HEK293 (cell line): ENCODE results near the gene AMD1.

ENCODE experiments used
- CTCF ChIA-PET: fragments of 350-600 bp; formaldehyde crosslinking; extraction: SDS; loops from one replicate; lab custom pipeline; 2021; ENCODE audit warnings: antibody characterized with exemption; lab: Yijun Ruan, JAX
- POLR2A ChIA-PET: fragments of 300-600 bp; formaldehyde crosslinking; extraction: SDS; loops from one replicate; lab custom pipeline; 2020; ENCODE audit warnings: antibody characterized with exemption, inconsistent platforms; lab: Yijun Ruan, JAX
- H3K27ac ChIP-seq: fragments of 200-500 bp; sonication (Bioruptor generic); 2 replicates; pipeline ENCODE4 v1.5.1; 2014; ENCODE audit warnings: low read depth, low read length, control low read depth, inconsistent platforms; ENCODE audit errors: extremely low read depth
- H3K36me3 ChIP-seq, 2 experiments: fragments of 200-500 bp in 1 of 2; sonication (Bioruptor generic) in 1 of 2; 1 replicate in 1 of 2; 2 replicates in 1 of 2; pipeline ENCODE4 v1.5.1; 2014 to 2017; ENCODE audit warnings: inconsistent platforms in 2 of 2, low read length in 2 of 2; ENCODE audit not compliant: control insufficient read depth in 2 of 2, insufficient read depth in 1 of 2
- H3K4me1 ChIP-seq: fragments of 200-500 bp; sonication (Bioruptor generic); 2 replicates; pipeline ENCODE4 v1.5.1; 2014; ENCODE audit warnings: mild to moderate bottlenecking, low read length, inconsistent platforms; ENCODE audit not compliant: control insufficient read depth, insufficient read depth
- H3K4me3 ChIP-seq: 2 replicates; pipeline ENCODE4 v1.5.1; 2011; ENCODE audit warnings: low read depth, mild to moderate bottlenecking, control low read depth, low read length, moderate library complexity
- H3K9me3 ChIP-seq: fragments of 200-500 bp; sonication (Bioruptor generic); 2 replicates; pipeline ENCODE4 v1.5.1; 2014; ENCODE audit warnings: low read depth, low read length, inconsistent platforms; ENCODE audit not compliant: control insufficient read depth, insufficient read depth
- GLIS1 ChIP-seq: fragments of 450-650 bp; formaldehyde crosslinking; IDR thresholded peaks from 2 replicates; pipeline ENCODE4 v1.5.1; 2016; ENCODE audit warnings: missing biosample characterization, missing genetic modification characterization
- HOXA7 ChIP-seq: sonication (generic); formaldehyde crosslinking; IDR thresholded peaks from 2 replicates; pipeline ENCODE4 v1.8.1; 2022; ENCODE audit warnings: missing genetic modification reagents, borderline replicate concordance
- KLF8 ChIP-seq: fragments of 450-650 bp; formaldehyde crosslinking; IDR thresholded peaks from 2 replicates; pipeline ENCODE4 v1.5.1; 2016; ENCODE audit warnings: missing biosample characterization, missing genetic modification characterization
- OSR2 ChIP-seq: fragments of 450-650 bp; formaldehyde crosslinking; IDR thresholded peaks from 2 replicates; pipeline ENCODE4 v1.5.1; 2016; ENCODE audit warnings: missing biosample characterization, missing genetic modification characterization
- RBAK ChIP-seq: fragments of 450-650 bp; formaldehyde crosslinking; IDR thresholded peaks from 2 replicates; pipeline ENCODE4 v1.5.1; 2016; ENCODE audit warnings: missing biosample characterization, missing genetic modification characterization
- ZBTB1 ChIP-seq: fragments of 450-650 bp; formaldehyde crosslinking; IDR thresholded peaks from 2 replicates; pipeline ENCODE4 v1.5.1; 2016; ENCODE audit warnings: missing biosample characterization, missing genetic modification characterization
- ZBTB7A ChIP-seq: fragments of 450-650 bp; formaldehyde crosslinking; IDR thresholded peaks from 2 replicates; pipeline ENCODE4 v1.5.1; 2016; ENCODE audit warnings: low read depth, missing biosample characterization, missing genetic modification characterization
- ZBTB8A ChIP-seq: fragments of 450-650 bp; formaldehyde crosslinking; IDR thresholded peaks from 2 replicates; pipeline ENCODE4 v1.5.1; 2016; ENCODE audit warnings: missing biosample characterization, missing genetic modification characterization
- ZFP41 ChIP-seq: fragments of 450-650 bp; formaldehyde crosslinking; IDR thresholded peaks from 2 replicates; pipeline ENCODE4 v1.5.1; 2016; ENCODE audit warnings: missing biosample characterization, missing genetic modification characterization, borderline replicate concordance
- ZNF155 ChIP-seq: fragments of 450-650 bp; formaldehyde crosslinking; IDR thresholded peaks from 2 replicates; pipeline ENCODE4 v1.5.1; 2016; ENCODE audit warnings: missing biosample characterization, missing genetic modification characterization
- ZNF175 ChIP-seq: fragments of 450-650 bp; formaldehyde crosslinking; IDR thresholded peaks from 2 replicates; pipeline ENCODE4 v1.5.1; 2016; ENCODE audit warnings: missing biosample characterization, missing genetic modification characterization
- ZNF214 ChIP-seq: fragments of 450-650 bp; formaldehyde crosslinking; IDR thresholded peaks from 2 replicates; pipeline ENCODE4 v1.5.1; 2017; ENCODE audit warnings: missing biosample characterization, mild to moderate bottlenecking, missing genetic modification characterization, borderline replicate concordance
- ZNF221 ChIP-seq: fragments of 450-650 bp; formaldehyde crosslinking; IDR thresholded peaks from 2 replicates; pipeline ENCODE4 v1.5.1; 2017; ENCODE audit warnings: missing biosample characterization, missing genetic modification characterization, borderline replicate concordance
- ZNF362 ChIP-seq: fragments of 450-650 bp; formaldehyde crosslinking; IDR thresholded peaks from 2 replicates; pipeline ENCODE4 v1.5.1; 2016; ENCODE audit warnings: missing biosample characterization, missing genetic modification characterization
- ZNF416 ChIP-seq: fragments of 450-650 bp; formaldehyde crosslinking; IDR thresholded peaks from 2 replicates; pipeline ENCODE4 v1.5.1; 2016; ENCODE audit warnings: missing biosample characterization, missing genetic modification characterization
- ZNF692 ChIP-seq: fragments of 450-650 bp; formaldehyde crosslinking; IDR thresholded peaks from 2 replicates; pipeline ENCODE4 v1.5.1; 2016; ENCODE audit warnings: missing biosample characterization, missing genetic modification characterization
- ZSCAN30 ChIP-seq: fragments of 450-650 bp; IDR thresholded peaks from 2 replicates; pipeline ENCODE4 v1.5.1; 2018; ENCODE audit warnings: missing biosample characterization, mild to moderate bottlenecking, missing genetic modification characterization, moderate library complexity
- TF ChIP-seq, protein P1 (sequence below): fragments of 450-650 bp; formaldehyde crosslinking; IDR thresholded peaks from 2 replicates; pipeline ENCODE4 v1.5.1; 2016; ENCODE audit warnings: missing biosample characterization, missing genetic modification characterization
- TF ChIP-seq, protein P2 (sequence below): fragments of 450-650 bp; formaldehyde crosslinking; optimal IDR thresholded peaks from 2 replicates; pipeline ENCODE3; 2016; ENCODE audit warnings: missing biosample characterization, mild to moderate bottlenecking, missing genetic modification characterization
- TF ChIP-seq, protein P3 (sequence below): fragments of 450-650 bp; formaldehyde crosslinking; IDR thresholded peaks from 2 replicates; pipeline ENCODE4 v1.5.1; 2016; ENCODE audit warnings: missing biosample characterization, missing genetic modification characterization

The AMD1 gene

GRCh38 chr6:110934381-110934898, 59.9 kb downstream of the AMD1 start:
- H3K4me3 ChIP-seq, result no peak overlapping the region
- CTCF ChIA-PET, result interaction anchor here (0.6 to 1.4 kb wide), 3 partner anchors 8 to 77 kb away, joined by 3 to 6 read pairs (median 4); no protein-coding TSS in a partner anchor
- TF ChIP-seq ZNF362 (tag by site-specific recombination) (no peak), GLIS1 (tag by site-specific recombination) (no peak), ZBTB7A (no peak), ZNF214 (no peak), ZFP41 (tag by site-specific recombination) (no peak), ZNF416 (no peak), RBAK (tag by site-specific recombination) (no peak), ZNF692 (tag by site-specific recombination) (no peak), ZNF175 (no peak), HOXA7 (CRISPR knock-in tag) (no peak), ZNF221 (tag by site-specific recombination) (no peak), ZBTB8A (tag by site-specific recombination) (no peak), OSR2 (tag by site-specific recombination) (no peak), ZBTB1 (tag by site-specific recombination) (no peak), ZNF155 (no peak), ZSCAN30 (tag by site-specific recombination) (no peak), KLF8 (no peak)
- TF ChIP-seq, protein P1, sequence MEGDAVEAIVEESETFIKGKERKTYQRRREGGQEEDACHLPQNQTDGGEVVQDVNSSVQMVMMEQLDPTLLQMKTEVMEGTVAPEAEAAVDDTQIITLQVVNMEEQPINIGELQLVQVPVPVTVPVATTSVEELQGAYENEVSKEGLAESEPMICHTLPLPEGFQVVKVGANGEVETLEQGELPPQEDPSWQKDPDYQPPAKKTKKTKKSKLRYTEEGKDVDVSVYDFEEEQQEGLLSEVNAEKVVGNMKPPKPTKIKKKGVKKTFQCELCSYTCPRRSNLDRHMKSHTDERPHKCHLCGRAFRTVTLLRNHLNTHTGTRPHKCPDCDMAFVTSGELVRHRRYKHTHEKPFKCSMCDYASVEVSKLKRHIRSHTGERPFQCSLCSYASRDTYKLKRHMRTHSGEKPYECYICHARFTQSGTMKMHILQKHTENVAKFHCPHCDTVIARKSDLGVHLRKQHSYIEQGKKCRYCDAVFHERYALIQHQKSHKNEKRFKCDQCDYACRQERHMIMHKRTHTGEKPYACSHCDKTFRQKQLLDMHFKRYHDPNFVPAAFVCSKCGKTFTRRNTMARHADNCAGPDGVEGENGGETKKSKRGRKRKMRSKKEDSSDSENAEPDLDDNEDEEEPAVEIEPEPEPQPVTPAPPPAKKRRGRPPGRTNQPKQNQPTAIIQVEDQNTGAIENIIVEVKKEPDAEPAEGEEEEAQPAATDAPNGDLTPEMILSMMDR (tag by site-specific recombination), result no peak
- TF ChIP-seq, protein P2, sequence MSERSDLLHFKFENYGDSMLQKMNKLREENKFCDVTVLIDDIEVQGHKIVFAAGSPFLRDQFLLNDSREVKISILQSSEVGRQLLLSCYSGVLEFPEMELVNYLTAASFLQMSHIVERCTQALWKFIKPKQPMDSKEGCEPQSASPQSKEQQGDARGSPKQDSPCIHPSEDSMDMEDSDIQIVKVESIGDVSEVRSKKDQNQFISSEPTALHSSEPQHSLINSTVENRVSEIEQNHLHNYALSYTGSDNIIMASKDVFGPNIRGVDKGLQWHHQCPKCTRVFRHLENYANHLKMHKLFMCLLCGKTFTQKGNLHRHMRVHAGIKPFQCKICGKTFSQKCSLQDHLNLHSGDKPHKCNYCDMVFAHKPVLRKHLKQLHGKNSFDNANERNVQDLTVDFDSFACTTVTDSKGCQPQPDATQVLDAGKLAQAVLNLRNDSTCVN (tag by site-specific recombination), result no peak
- TF ChIP-seq, protein P3, sequence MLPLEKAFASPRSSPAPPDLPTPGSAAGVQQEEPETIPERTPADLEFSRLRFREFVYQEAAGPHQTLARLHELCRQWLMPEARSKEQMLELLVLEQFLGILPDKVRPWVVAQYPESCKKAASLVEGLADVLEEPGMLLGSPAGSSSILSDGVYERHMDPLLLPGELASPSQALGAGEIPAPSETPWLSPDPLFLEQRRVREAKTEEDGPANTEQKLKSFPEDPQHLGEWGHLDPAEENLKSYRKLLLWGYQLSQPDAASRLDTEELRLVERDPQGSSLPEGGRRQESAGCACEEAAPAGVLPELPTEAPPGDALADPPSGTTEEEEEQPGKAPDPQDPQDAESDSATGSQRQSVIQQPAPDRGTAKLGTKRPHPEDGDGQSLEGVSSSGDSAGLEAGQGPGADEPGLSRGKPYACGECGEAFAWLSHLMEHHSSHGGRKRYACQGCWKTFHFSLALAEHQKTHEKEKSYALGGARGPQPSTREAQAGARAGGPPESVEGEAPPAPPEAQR (tag by site-specific recombination), result no peak
- no peaks in the 10 kb centered on the region for H3K9me3 ChIP-seq
- no peak overlapping the region for H3K27ac ChIP-seq
- POLR2A ChIA-PET, result interaction anchor here (0.6 to 0.8 kb wide), 2 partner anchors 60 to 251 kb away, joined by 3 read pairs; partner anchors contain the start of gene AMD1
- H3K36me3 ChIP-seq, result no peaks in the 10 kb centered on the region
- H3K4me1 ChIP-seq, result no peaks in the 10 kb centered on the region
